Neural cell (in vitro differentiated cells): ENCODE measurements around the gene SLC7A14. TPM values are rescaled to one million over a fixed set of nuclear protein-coding genes. Genes with fewer than 3 reads are reported as not detected.

Experiments
- H2AFZ ChIP-seq: fragments of 200-600, 300-800 bp; sonication (generic), shearing (Covaris generic); 2 replicates; pipeline ENCODE4 v1.6.0; 2014; ENCODE audit warnings: low read depth, mild to moderate bottlenecking, antibody characterized with exemption, low read length, moderate library complexity
- H3F3A ChIP-seq: fragments of 200-600 bp; shearing (Covaris generic); 2 replicates; pipeline ENCODE4 v1.6.1; 2016; ENCODE audit warnings: mild to moderate bottlenecking, moderate library complexity, mixed read lengths, antibody characterized with exemption, low read length; ENCODE audit not compliant: insufficient read depth, poor library complexity, severe bottlenecking
- H3K27ac ChIP-seq: fragments of 200-600, 300-800 bp; sonication (generic), shearing (Covaris generic); 2 replicates; pipeline ENCODE4 v1.5.1; 2014; ENCODE audit warnings: mild to moderate bottlenecking, low read length, moderate library complexity
- H3K27me3 ChIP-seq: fragments of 300-800, 200-600 bp; sonication (generic), shearing (Covaris generic); 2 replicates; pipeline ENCODE4 v1.6.0; 2014; ENCODE audit warnings: mild to moderate bottlenecking, low read depth, low read length, moderate library complexity; ENCODE audit not compliant: insufficient read depth
- H3K36me3 ChIP-seq: fragments of 300-800, 200-600 bp; sonication (generic), shearing (Covaris generic); 2 replicates; pipeline ENCODE4 v1.5.1; 2014; ENCODE audit warnings: mild to moderate bottlenecking, antibody characterized with exemption, low read length, moderate library complexity; ENCODE audit not compliant: insufficient read depth
- H3K4me2 ChIP-seq: fragments of 300-800, 200-600 bp; sonication (generic), shearing (Covaris generic); 2 replicates; pipeline ENCODE4 v1.6.0; 2014; ENCODE audit warnings: mild to moderate bottlenecking, low read length
- H3K4me3 ChIP-seq: fragments of 300-800, 200-600 bp; sonication (generic), shearing (Covaris generic); 2 replicates; pipeline ENCODE4 v1.5.1; 2014; ENCODE audit warnings: mild to moderate bottlenecking, low read length, moderate library complexity
- H3K79me2 ChIP-seq: fragments of 200-600 bp; shearing (Covaris generic); replicated peaks from 2 replicates; pipeline ENCODE4 v1.6.0; 2014; ENCODE audit warnings: mild to moderate bottlenecking, low read length, moderate library complexity; ENCODE audit not compliant: insufficient read depth
- H3K9ac ChIP-seq: fragments of 300-800, 200-600 bp; sonication (generic), shearing (Covaris generic); 2 replicates; pipeline ENCODE4 v1.6.1; 2016; ENCODE audit warnings: mild to moderate bottlenecking, low read length, mixed read lengths
- H3K9me2 ChIP-seq: fragments of 200-600 bp; shearing (Covaris generic); 2 replicates; pipeline ENCODE4 v1.6.1; 2016; ENCODE audit warnings: mild to moderate bottlenecking, low read length, mixed read lengths; ENCODE audit not compliant: insufficient read depth
- H3K9me3 ChIP-seq: fragments of 200-600, 300-800 bp; sonication (generic), shearing (Covaris generic); 2 replicates; pipeline ENCODE4 v1.6.1; 2016; ENCODE audit warnings: mild to moderate bottlenecking, mixed run types, low read length, moderate library complexity, mixed read lengths
- H4K20me1 ChIP-seq: fragments of 200-600 bp; shearing (Covaris generic); 2 replicates; pipeline ENCODE4 v1.6.1; 2016; ENCODE audit warnings: mild to moderate bottlenecking, mixed run types; ENCODE audit not compliant: insufficient read depth
- CTCF ChIP-seq: fragments of 450-650 bp; IDR thresholded peaks from 2 replicates; pipeline ENCODE4 v1.5.1; 2014; ENCODE audit warnings: antibody characterized with exemption, mild to moderate bottlenecking, moderate library complexity; ENCODE audit not compliant: poor library complexity, severe bottlenecking
- EP300 ChIP-seq: fragments of 450-650 bp; conservative IDR thresholded peaks from 2 replicates; pipeline ENCODE4 v1.6.1; 2014; ENCODE audit warnings: antibody characterized with exemption, mild to moderate bottlenecking, moderate library complexity; ENCODE audit not compliant: poor library complexity, severe bottlenecking
- EZH2 ChIP-seq: fragments of 200-600, 300-800 bp; shearing (Covaris generic), sonication (generic); IDR thresholded peaks from 2 replicates; pipeline ENCODE4 v1.6.1; 2014; ENCODE audit warnings: antibody characterized with exemption, low read length, borderline replicate concordance, mild to moderate bottlenecking; ENCODE audit not compliant: insufficient read depth, poor library complexity, severe bottlenecking
- MXI1 ChIP-seq: fragments of 450-650 bp; conservative IDR thresholded peaks from 2 replicates; pipeline ENCODE4 v1.6.1; 2014; ENCODE audit warnings: antibody characterized with exemption, mild to moderate bottlenecking; ENCODE audit not compliant: poor library complexity, severe bottlenecking
- POLR2AphosphoS5 ChIP-seq: IDR thresholded peaks from 2 replicates; pipeline ENCODE4 v1.6.1; 2012
- RAD21 ChIP-seq: fragments of 450-650 bp; conservative IDR thresholded peaks from 2 replicates; pipeline ENCODE4 v1.6.1; 2014; ENCODE audit warnings: antibody characterized with exemption, mild to moderate bottlenecking, moderate library complexity
- REST ChIP-seq: IDR thresholded peaks from 2 replicates; pipeline ENCODE4 v1.6.1; 2012; ENCODE audit warnings: borderline replicate concordance
- SMC3 ChIP-seq: fragments of 450-650 bp; conservative IDR thresholded peaks from 2 replicates; pipeline ENCODE4 v1.6.1; 2014; ENCODE audit warnings: antibody characterized with exemption, mild to moderate bottlenecking, moderate library complexity; ENCODE audit not compliant: poor library complexity
- TAF1 ChIP-seq: IDR thresholded peaks from 2 replicates; pipeline ENCODE4 v1.6.1; 2012; ENCODE audit warnings: low read depth
- polyA plus RNA-seq: library from polyadenylated mRNA; depleted of rRNA; stranded (reverse); fragments of >200 nt; gene quantifications from 2 replicates; pipeline ENCODE4 v1.2.3, GENCODE V29; 2014

Gene SLC7A14
- polyA plus RNA-seq, 1 donor from 2014 or later = 5.1 TPM

DNA sequence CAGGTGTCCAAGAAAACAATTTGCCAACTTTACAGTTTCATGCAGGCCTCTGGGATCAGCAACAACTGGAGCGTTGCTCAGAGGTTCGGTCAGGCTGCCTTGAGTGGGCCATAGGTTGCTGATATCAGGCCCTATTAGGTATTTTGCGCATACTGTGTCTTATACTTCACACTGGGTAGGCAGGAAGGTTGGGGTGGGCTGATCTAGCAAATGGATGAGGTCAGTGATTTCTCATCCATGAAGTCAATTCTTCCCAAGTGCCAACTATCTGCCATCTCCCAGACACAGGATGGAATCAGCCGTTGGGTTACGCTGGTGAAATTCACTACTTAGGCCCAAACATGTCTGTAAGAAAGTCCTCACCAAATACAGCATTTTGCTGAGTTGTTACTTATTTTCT lies 77.6 kb downstream of the SLC7A14 start:
- Histone ChIP-seq H3K36me3 (no peaks in the 10 kb centered on the region), H3F3A (no peaks in the 10 kb centered on the region), H3K9me2 (no peaks in the 10 kb centered on the region), H4K20me1 (no peaks in the 10 kb centered on the region), H3K79me2 (no peaks in the 10 kb centered on the region), H3K9ac (no peak overlapping the region), H3K27ac (no peak overlapping the region), H3K27me3 (no peaks in the 10 kb centered on the region), H2AFZ (no peak overlapping the region), H3K9me3 (no peaks in the 10 kb centered on the region), H3K4me2 (no peak overlapping the region), H3K4me3 (no peak overlapping the region)
- TF ChIP-seq MXI1 (no peak), POLR2AphosphoS5 (no peak), TAF1 (no peak), CTCF (no peak), EZH2 (no peak), EP300 (no peak), SMC3 (no peak), RAD21 (no peak), REST (no peak)

DNA sequence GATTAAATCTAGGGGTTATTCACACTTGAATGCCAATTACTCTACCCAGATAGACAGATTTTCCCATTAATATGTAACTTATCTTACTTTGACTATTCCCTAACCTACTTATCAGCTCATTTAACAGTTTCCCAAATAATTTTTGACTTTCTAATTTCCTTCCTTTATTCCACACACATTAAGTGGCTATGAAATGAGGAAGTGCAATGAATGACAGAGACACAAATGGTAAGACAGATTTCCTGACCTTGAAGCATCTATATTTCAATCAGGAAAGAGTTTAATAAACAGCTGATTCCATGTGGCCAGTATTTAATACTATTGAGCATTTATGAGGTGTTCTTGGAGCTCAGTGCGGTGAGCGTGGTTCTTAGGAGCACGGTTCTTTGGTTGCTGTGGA lies 78.8 kb downstream of the SLC7A14 start:
- TF ChIP-seq RAD21 (no peak), MXI1 (no peak), EZH2 (no peak), TAF1 (no peak), SMC3 (no peak), REST (no peak), EP300 (no peak), POLR2AphosphoS5 (no peak), CTCF (no peak)
- no peaks in the 10 kb centered on the region for H3K79me2 ChIP-seq
- no peak overlapping the region for H3K27ac ChIP-seq
- no peaks in the 10 kb centered on the region for H3F3A ChIP-seq
- H3K4me2 ChIP-seq = no peak overlapping the region
- no peak overlapping the region for H2AFZ ChIP-seq
- H4K20me1 ChIP-seq = no peaks in the 10 kb centered on the region
- H3K9me2 ChIP-seq = no peaks in the 10 kb centered on the region
- H3K9me3 ChIP-seq = no peaks in the 10 kb centered on the region
- H3K9ac ChIP-seq = no peak overlapping the region
- no peaks in the 10 kb centered on the region for H3K36me3 ChIP-seq
- no peak overlapping the region for H3K4me3 ChIP-seq
- H3K27me3 ChIP-seq = no peaks in the 10 kb centered on the region
